ENCODE data around the gene XRCC4. TPM values are rescaled to one million over a fixed set of nuclear protein-coding genes. Genes with fewer than 3 reads are reported as not detected.

Gene XRCC4
- total and polyA plus RNA-seq, 2 of the 8 experiments (the other 6 are each of a cell fraction or from before 2014, with no cell fraction given), result 3.0 to 8.3 TPM

DNA sequence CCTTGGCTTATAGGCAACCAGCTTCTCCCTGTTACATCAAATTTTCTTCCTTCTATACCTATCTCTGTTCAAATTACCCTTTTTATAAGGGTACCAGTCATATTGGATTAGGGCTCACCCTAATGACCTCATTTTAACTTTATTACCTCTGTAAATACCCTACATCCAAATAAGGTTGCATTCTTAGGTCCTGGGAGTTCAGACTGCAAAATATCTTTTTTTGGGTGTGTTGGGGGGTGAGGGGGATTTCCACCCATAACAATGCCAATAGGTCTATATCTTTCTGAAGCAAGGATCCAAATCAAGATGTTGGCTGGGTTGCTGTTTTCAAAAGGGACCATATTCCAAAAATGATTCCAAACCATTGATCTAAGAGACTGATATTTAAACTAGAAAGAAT is 141.7 kb downstream of the XRCC4 start:
- H3K4ac ChIP-seq (replicated peaks; ENCODE audit: insufficient read length, low read depth, low read length), result no peak overlapping the region
- H3K79me2 ChIP-seq (ENCODE audit: control insufficient read depth in 1 of 2, insufficient read depth in 2 of 2, low read length in 2 of 2), result no peaks in the 10 kb centered on the region
- no peaks in the 10 kb centered on the region for H4K20me1 ChIP-seq (replicated peaks in 1 of 2; ENCODE audit: control insufficient read depth in 1 of 2, insufficient read depth in 2 of 2, low read length in 2 of 2)
- H3K27ac ChIP-seq (ENCODE audit: low read depth, low read length), result no peak overlapping the region
- no peak overlapping the region for H3K14ac ChIP-seq (ENCODE audit: insufficient read length)
- H3K27me3 ChIP-seq (replicated peaks in 1 of 4; ENCODE audit: control insufficient read depth in 3 of 4, extremely low read depth in 1 of 4, insufficient read depth in 3 of 4, low read length in 3 of 4), result no peaks in the 10 kb centered on the region
- no peak overlapping the region for H4K8ac ChIP-seq (ENCODE audit: extremely low read depth, insufficient read depth, low read length)
- H4K5ac ChIP-seq (ENCODE audit: insufficient read length, low read depth, low read length), result no peak overlapping the region
- no peaks in the 10 kb centered on the region for H3K36me3 ChIP-seq (ENCODE audit: control insufficient read depth in 2 of 4, insufficient read depth in 4 of 4, low read length in 3 of 4)
- H3K23ac ChIP-seq (ENCODE audit: insufficient read length), result no peak overlapping the region
- no peak overlapping the region for H2BK20ac ChIP-seq (ENCODE audit: low read length)
- no peaks in the 10 kb centered on the region for H3K23me2 ChIP-seq (ENCODE audit: low read depth, low read length)
- no peak overlapping the region for H2BK120ac ChIP-seq (replicated peaks; ENCODE audit: low read depth, low read length)
- no peak overlapping the region for H2AFZ ChIP-seq (ENCODE audit: low read length)
- peaks cover 0 to 2% (median 0%) of the 10 kb centered on the region in 4 experiments; a peak in 1 of 7 replicates for H3K4me1 ChIP-seq (replicated peaks in 1 of 4; ENCODE audit: control insufficient read depth in 3 of 4, insufficient read depth in 4 of 4, low read length in 3 of 4)
- H3K56ac ChIP-seq (replicated peaks; ENCODE audit: insufficient read length, low read depth, low read length), result no peak overlapping the region
- no peak for FAIRE-seq
- no peak overlapping the region for H2AK5ac ChIP-seq (ENCODE audit: low read depth, low read length)
- no peaks in the 10 kb centered on the region for H3K9me3 ChIP-seq (ENCODE audit: insufficient read depth in 2 of 2, low read depth in 1 of 2, low read length in 1 of 2)
- no peaks in the 10 kb centered on the region for H3K79me1 ChIP-seq (ENCODE audit: low read depth, low read length)
- no peak overlapping the region for H3K18ac ChIP-seq (ENCODE audit: extremely low read depth, low read length)
- TF ChIP-seq, protein P1, sequence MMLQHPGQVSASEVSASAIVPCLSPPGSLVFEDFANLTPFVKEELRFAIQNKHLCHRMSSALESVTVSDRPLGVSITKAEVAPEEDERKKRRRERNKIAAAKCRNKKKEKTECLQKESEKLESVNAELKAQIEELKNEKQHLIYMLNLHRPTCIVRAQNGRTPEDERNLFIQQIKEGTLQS (IDR thresholded peaks at IDR 0.05; ENCODE audit: insufficient read depth, low read depth, low read length), result no peak
- no peak for TF ChIP-seq RXRA (IDR thresholded peaks at IDR 0.05; ENCODE audit: insufficient read depth, low read depth, low read length)
- TF ChIP-seq TEAD4 (IDR thresholded peaks at IDR 0.05; ENCODE audit: low read depth, low read length), result no peak
- TF ChIP-seq POLR2A (IDR thresholded peaks at IDR 0.05; ENCODE audit: control extremely low read depth in 1 of 2, low read depth in 2 of 2, low read length in 2 of 2), result no peak
- no peak for TF ChIP-seq RBBP5 (IDR thresholded peaks at IDR 0.05; ENCODE audit: borderline replicate concordance, low read depth, low read length)
- TF ChIP-seq KDM1A (IDR thresholded peaks at IDR 0.05; ENCODE audit: borderline replicate concordance, low read length), result no peak
- TF ChIP-seq PHF8 (conservative IDR thresholded peaks at IDR 0.05; ENCODE audit: low read depth, low read length), result no peak
- no peak for TF ChIP-seq TAF7 (optimal IDR thresholded peaks at IDR 0.05; ENCODE audit: borderline replicate concordance, low read depth, low read length)
- no peak overlapping the region for H2BK12ac ChIP-seq (ENCODE audit: low read depth, low read length)
- ChIA-PET CTCF (ENCODE audit: partially characterized antibody) (no interaction called here), POLR2A (ENCODE audit: partially characterized antibody) (no interaction called here)
- no peak overlapping the region for H3K4me2 ChIP-seq (ENCODE audit: insufficient read depth in 1 of 2, low read depth in 2 of 2, low read length in 2 of 2)
- H2BK5ac ChIP-seq (ENCODE audit: low read depth, low read length), result no peak overlapping the region
- H3K9ac ChIP-seq (replicated peaks in 1 of 4; ENCODE audit: extremely low read depth in 1 of 4, low read depth in 3 of 4, low read length in 3 of 4), result no peak overlapping the region
- H2BK15ac ChIP-seq (ENCODE audit: low read length), result no peak overlapping the region
- no peak for DNase-seq (ENCODE audit: low read depth in 1 of 2, low spot score in 2 of 2)
- no peak overlapping the region for H3K4me3 ChIP-seq (ENCODE audit: extremely low read depth in 1 of 4, insufficient read depth in 2 of 4, low read depth in 3 of 4, low read length in 4 of 4)
- H4K91ac ChIP-seq (replicated peaks; ENCODE audit: insufficient read length, low read length), result no peak overlapping the region
